Naive thymus-derived CD8-positive, alpha-beta T cell (primary cell): ENCODE results near the gene CDH4. TPM values are rescaled to one million over a fixed set of nuclear protein-coding genes. Genes with fewer than 3 reads are reported as not detected.

ENCODE experiments used
- ATAC-seq, 2 donors: fragments of 150-1000 bp; cut with Tn5 transposase in 1 of 2; sonication (Bioruptor Pico), chemical (Tn5 transposase) in 1 of 2; 1 replicate in 1 of 2; 2 replicates in 1 of 2; pipeline ENCODE4 v1.10.0; 2021; ENCODE audit warnings: mild to moderate bottlenecking in 2 of 2, moderate library complexity in 2 of 2
- POLR2A ChIA-PET: fragments of 350-600 bp; sonication (Branson Sonifier 250); formaldehyde crosslinking; loops from one replicate; lab custom pipeline; 2021; ENCODE audit warnings: antibody characterized with exemption; lab: Charles Lee
- DNase-seq, 10 donors: peaks; one replicate each; pipeline versions ENCODE4 v3.0.0 to v3.0.0-alpha.2; 2020 to 2022
- H3K27ac Mint-ChIP-seq, 10 donors: one replicate each; pipeline ENCODE4 v1.8.0; 2020 to 2022; ENCODE audit warnings: mild to moderate bottlenecking in 10 of 10, mixed read lengths in 10 of 10, moderate library complexity in 4 of 10, inconsistent platforms in 1 of 10
- H3K27me3 Mint-ChIP-seq, 5 donors: one replicate each; pipeline ENCODE4 v1.8.0; 2021 to 2022; ENCODE audit warnings: mixed read lengths in 5 of 5
- H3K36me3 Mint-ChIP-seq, 3 donors: one replicate each; pipeline ENCODE4 v1.8.0; 2020 to 2022; ENCODE audit warnings: mixed read lengths in 3 of 3, mild to moderate bottlenecking in 2 of 3, inconsistent platforms in 1 of 3
- H3K4me1 Mint-ChIP-seq, 4 donors: one replicate each; pipeline ENCODE4 v1.8.0; 2021 to 2022; ENCODE audit warnings: mixed read lengths in 4 of 4
- H3K4me3 Mint-ChIP-seq, 10 donors: one replicate each; pipeline ENCODE4 v1.8.0; 2020 to 2022; ENCODE audit warnings: mild to moderate bottlenecking in 10 of 10, mixed read lengths in 10 of 10, moderate library complexity in 6 of 10, inconsistent platforms in 1 of 10
- H3K9me3 Mint-ChIP-seq, 9 donors: one replicate each; pipeline ENCODE4 v1.8.0; 2020 to 2022; ENCODE audit warnings: mixed read lengths in 9 of 9, mild to moderate bottlenecking in 3 of 9, inconsistent platforms in 1 of 9, moderate library complexity in 1 of 9
- polyA plus RNA-seq, 3 donors: library from polyadenylated mRNA; unstranded; fragments of 300-500 nt; fragmentation: Illumina TruSeq; gene quantifications; one replicate each; pipeline ENCODE4 v1.2.3, GENCODE V29; 2021
- total RNA-seq, 8 experiments: library from RNA in 2 of 8; stranded (reverse) in 2 of 8; gene quantifications; one replicate each; pipeline ENCODE4 v1.2.3 and lab custom pipeline; 2021 to 2026

CDH4 gene
- total and polyA plus RNA-seq, 5 experiments from 2014 or later, result 0.07 to 0.44 (median 0.15) TPM; not detected in 1

DNA sequence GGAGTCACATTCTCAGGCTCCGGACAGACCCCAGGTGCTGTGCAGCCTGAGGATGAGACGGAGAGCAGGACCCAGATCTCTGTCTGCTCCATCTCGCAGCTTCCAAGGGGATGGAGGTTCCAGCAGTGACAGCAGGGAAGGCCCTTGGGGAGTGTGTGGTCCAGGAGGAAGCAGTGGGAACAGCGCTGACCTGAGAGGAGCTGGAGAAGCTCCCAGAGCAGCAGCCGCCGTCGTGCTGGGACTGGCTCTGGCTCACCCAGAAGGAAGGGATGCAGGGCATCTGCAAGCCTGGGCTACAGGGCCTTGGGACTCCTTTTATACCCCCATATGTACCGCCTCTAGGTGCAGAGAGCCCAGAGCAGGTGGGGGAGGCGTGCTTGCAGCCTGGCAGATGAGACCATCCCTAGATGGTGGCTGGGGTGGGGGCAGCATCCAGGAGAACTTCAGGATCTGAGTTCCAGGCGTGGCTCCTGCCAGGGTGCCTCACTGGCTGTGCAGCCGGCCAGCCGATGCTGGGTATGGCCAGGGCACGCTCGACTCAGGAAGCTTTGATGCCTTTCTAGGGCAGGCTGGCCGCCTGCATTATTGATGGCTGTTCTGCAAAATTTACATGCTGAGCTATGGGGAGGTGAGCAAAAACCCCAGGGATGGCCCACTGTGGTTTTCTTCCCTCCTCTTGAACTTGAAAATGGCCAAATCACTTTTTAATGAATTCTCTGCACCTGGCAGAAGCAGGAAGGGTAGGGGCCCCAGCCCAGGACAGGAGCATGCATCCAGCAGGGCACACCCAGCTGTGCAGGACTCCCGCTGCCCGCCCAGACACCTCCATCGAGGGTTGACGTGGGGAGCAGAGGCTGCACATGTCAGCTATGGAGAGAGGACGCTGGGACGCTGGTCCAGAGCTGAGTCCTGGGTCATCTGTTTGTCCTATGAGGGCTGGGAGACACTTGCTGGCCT, 634.0 kb downstream of the CDH4 start:
- H3K4me3 Mint-ChIP-seq, result no peak overlapping the region
- no peak overlapping the region for H3K27ac Mint-ChIP-seq
- ATAC-seq (no peak), DNase-seq (no peak)
- peaks cover 0 to 18% (median 0%) of the 10 kb centered on the region in 9 donors for H3K9me3 Mint-ChIP-seq
- H3K27me3 Mint-ChIP-seq, result peaks cover 2 to 39% (median 28%) of the 10 kb centered on the region in 5 donors
- no peaks in the 10 kb centered on the region for H3K36me3 Mint-ChIP-seq
- H3K4me1 Mint-ChIP-seq, result peaks cover 3 to 13% (median 6%) of the 10 kb centered on the region in 4 donors
- POLR2A ChIA-PET, result no interaction called here

DNA sequence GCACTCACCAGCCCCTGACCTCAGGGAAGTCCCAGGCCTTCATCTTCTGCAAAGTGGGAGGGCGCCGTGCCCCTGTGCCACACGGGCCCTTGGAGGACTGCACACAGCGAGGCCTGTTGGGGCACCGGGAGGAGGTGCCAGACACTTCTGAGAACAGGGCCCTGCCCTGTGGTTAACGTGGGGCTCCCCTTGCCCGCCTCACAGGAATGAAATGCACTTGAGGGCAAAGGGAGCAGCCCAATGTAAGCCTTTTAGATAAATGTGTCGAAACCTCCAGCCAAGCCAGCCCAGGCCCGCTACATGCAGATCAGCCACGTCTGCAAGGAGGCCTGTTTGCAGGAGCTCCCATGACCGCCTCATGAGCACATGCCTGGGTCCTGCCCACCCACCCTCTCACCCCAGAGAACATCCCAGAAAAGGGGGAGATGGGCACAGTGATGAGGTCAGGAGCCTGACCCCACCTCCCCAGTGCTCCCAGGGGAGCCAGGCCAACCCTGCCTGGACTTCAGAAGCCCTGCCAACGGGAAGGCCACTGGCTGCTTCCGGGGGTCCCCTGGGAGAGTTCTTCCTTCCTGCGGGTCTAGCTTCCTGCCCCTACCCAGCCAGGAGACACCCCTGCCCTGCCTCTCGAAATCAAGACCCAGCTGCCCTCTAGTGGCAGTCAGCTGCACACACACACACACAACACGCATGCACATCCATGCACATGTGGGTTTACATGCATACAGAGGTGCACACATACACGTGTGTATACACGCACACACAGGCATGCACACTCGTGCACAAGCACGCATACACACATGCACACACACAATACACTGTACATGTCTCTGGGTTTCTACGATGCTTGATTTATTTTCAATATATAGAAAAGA, 634.9 kb downstream of the CDH4 start:
- peak overlapping the region in 1 of 10 donors; percentile 48 for H3K27ac Mint-ChIP-seq
- peaks cover 3 to 13% (median 6%) of the 10 kb centered on the region in 4 donors for H3K4me1 Mint-ChIP-seq
- ATAC-seq (no peak), DNase-seq (peak in 6 of 10 donors; percentile 14 to 33 (median 19))
- no peaks in the 10 kb centered on the region for H3K36me3 Mint-ChIP-seq
- no peak overlapping the region for H3K4me3 Mint-ChIP-seq
- H3K27me3 Mint-ChIP-seq, result peaks cover 2 to 41% (median 28%) of the 10 kb centered on the region in 5 donors
- H3K9me3 Mint-ChIP-seq, result peaks cover 0 to 18% (median 0%) of the 10 kb centered on the region in 9 donors
- POLR2A ChIA-PET, result no interaction called here

DNA sequence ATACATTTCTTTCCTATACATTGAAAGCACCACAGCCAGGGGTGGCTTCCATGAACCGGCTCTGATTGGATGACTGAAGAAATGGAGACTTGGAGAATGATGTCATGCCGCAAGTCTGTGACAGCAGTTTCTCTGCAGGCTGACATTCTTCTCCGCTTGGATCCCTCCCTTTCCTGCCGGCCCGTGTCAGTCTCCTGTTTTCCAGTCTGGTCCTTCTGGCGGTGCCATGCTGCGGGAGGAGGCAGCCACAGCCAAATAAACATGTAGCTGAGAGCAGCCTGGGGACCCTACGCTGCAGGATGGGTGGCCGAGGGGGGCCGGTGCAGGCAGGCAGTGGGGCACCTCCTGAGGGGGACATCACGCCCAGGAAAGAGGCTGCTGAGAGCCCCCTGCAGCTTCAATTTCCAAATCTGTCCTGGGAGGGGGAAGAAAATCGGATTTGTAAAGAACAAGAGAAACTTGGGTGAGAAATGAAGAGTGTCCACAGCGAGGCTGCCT, 635.6 kb downstream of the CDH4 start:
- no peaks in the 10 kb centered on the region for H3K36me3 Mint-ChIP-seq
- peak overlapping the region in 1 of 10 donors; percentile 48 for H3K27ac Mint-ChIP-seq
- no peak for ATAC-seq
- H3K27me3 Mint-ChIP-seq, result peaks cover 5 to 46% (median 28%) of the 10 kb centered on the region in 5 donors
- POLR2A ChIA-PET, result no interaction called here
- DNase-seq, result no peak
- H3K4me1 Mint-ChIP-seq, result peaks cover 3 to 13% (median 6%) of the 10 kb centered on the region in 4 donors
- no peak overlapping the region for H3K4me3 Mint-ChIP-seq
- peaks cover 0 to 18% (median 0%) of the 10 kb centered on the region in 9 donors for H3K9me3 Mint-ChIP-seq

DNA sequence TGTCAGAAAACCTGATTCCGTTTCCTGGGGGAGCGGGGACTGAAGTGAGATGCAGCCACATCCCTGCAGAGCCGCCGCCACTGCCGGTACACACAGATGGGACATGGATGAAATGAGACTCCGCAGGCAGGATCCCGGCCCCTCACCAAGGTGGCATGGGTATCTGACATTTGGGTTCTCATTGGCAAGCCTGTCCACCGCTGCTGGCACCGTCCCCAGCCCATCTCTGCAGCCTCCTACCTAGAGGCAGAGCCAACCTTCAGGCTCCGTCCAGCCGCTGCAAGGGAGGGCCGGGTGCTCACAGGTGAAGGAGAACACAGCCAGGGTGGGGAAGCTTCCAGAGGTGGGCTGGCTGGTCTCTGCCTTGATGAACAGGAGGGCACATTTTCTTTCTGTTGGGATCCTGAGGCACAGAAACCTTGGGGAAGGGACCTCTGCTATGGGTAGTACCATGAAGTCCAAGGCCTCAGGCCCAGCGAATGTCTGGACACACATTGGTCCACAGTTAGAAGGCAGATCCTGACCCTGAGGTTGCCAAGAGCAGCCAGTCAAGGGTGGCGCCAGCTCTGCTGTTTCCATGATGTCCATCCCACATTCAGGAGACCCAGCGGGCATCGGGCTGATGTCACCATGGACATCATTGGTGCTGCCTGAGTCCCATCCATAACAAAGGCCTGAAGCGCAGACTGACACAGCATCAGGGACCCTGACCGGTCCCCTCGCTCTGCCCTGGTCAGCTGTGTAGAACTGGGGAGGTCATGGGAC, 636.2 kb downstream of the CDH4 start:
- peaks cover 3 to 9% (median 5%) of the 10 kb centered on the region in 4 donors for H3K4me1 Mint-ChIP-seq
- H3K36me3 Mint-ChIP-seq, result no peaks in the 10 kb centered on the region
- H3K9me3 Mint-ChIP-seq, result peaks cover 0 to 18% (median 0%) of the 10 kb centered on the region in 9 donors
- DNase-seq (no peak), ATAC-seq (no peak)
- no peak overlapping the region for H3K4me3 Mint-ChIP-seq
- POLR2A ChIA-PET, result no interaction called here
- H3K27ac Mint-ChIP-seq, result no peak overlapping the region
- peaks cover 5 to 40% (median 24%) of the 10 kb centered on the region in 5 donors for H3K27me3 Mint-ChIP-seq

DNA sequence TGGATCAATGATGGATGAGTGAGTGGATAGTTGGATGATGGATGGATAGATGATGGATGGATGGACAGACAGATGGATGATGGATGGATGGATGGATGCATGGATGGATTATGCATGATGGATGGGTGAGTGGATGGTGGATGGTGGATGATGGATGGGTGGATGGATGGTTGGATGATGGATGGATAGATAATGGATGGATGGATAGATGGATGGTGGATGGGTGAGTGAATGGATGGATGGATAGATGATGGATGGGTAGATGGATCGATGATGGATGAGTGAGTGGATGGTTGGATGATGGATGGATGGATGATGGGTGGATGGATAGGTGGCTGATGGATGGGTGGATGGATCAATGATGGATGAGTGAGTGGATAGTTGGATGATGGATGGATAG, 637.6 kb downstream of the CDH4 start:
- Mint-ChIP-seq H3K9me3 (peaks cover 0 to 18% (median 0%) of the 10 kb centered on the region in 9 donors), H3K27me3 (peaks cover 5 to 31% (median 17%) of the 10 kb centered on the region in 5 donors), H3K4me1 (peaks cover 3 to 9% (median 5%) of the 10 kb centered on the region in 4 donors), H3K27ac (no peak overlapping the region), H3K4me3 (no peak overlapping the region), H3K36me3 (no peaks in the 10 kb centered on the region)
- POLR2A ChIA-PET, result no interaction called here
- DNase-seq (no peak), ATAC-seq (no peak)

DNA sequence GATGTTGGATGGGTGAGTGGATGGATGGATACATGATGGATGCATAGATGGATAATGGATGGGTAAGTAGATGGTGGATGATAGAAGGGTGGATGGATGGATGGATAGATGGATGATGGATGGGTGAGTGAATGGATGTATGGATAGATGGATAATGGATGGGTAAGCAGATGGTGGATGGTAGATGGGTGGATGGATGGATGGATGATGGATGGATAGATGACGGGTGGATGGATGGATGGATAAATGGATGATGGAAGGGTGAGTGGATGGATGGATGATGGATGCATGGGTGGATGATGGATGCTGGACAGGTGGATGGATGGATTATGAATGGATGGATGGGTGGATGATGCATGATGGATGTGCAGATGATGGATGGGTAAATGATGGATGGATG, 638.1 kb downstream of the CDH4 start:
- H3K36me3 Mint-ChIP-seq, result no peaks in the 10 kb centered on the region
- POLR2A ChIA-PET, result no interaction called here
- H3K4me3 Mint-ChIP-seq, result no peak overlapping the region
- ATAC-seq, result no peak
- H3K4me1 Mint-ChIP-seq, result peaks cover 3 to 9% (median 5%) of the 10 kb centered on the region in 4 donors
- peaks cover 0 to 18% (median 0%) of the 10 kb centered on the region in 9 donors for H3K9me3 Mint-ChIP-seq
- DNase-seq, result no peak
- H3K27me3 Mint-ChIP-seq, result peaks cover 5 to 31% (median 15%) of the 10 kb centered on the region in 5 donors
- peak overlapping the region in 1 of 10 donors; percentile 34 for H3K27ac Mint-ChIP-seq

DNA sequence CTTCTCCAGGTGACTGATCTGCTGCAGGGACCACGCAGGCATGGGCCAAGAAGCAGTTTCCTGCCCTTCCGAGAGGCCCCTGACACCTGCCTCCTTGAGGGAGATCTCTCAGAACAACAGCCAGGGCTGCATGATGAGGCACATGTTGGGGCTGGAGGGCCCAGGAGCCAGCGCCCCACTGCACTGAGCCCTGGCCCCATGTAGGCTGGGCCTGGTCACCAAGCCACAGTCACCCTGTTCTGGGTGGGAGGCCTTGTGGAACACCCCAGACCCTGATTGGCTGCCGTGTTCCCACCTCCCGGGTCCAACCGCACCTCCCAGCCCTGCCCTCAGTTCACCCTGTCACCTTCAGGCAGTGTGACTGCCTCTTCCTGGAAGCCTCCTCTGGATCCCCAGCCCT, 639.4 kb downstream of the CDH4 start:
- Mint-ChIP-seq H3K4me3 (no peak overlapping the region), H3K27me3 (peaks cover 5 to 31% (median 15%) of the 10 kb centered on the region in 5 donors), H3K9me3 (peaks cover 0 to 18% (median 0%) of the 10 kb centered on the region in 9 donors), H3K4me1 (peaks cover 3 to 9% (median 5%) of the 10 kb centered on the region in 4 donors), H3K36me3 (no peaks in the 10 kb centered on the region), H3K27ac (no peak overlapping the region)
- no peak for ATAC-seq
- no peak for DNase-seq
- POLR2A ChIA-PET, result no interaction called here

DNA sequence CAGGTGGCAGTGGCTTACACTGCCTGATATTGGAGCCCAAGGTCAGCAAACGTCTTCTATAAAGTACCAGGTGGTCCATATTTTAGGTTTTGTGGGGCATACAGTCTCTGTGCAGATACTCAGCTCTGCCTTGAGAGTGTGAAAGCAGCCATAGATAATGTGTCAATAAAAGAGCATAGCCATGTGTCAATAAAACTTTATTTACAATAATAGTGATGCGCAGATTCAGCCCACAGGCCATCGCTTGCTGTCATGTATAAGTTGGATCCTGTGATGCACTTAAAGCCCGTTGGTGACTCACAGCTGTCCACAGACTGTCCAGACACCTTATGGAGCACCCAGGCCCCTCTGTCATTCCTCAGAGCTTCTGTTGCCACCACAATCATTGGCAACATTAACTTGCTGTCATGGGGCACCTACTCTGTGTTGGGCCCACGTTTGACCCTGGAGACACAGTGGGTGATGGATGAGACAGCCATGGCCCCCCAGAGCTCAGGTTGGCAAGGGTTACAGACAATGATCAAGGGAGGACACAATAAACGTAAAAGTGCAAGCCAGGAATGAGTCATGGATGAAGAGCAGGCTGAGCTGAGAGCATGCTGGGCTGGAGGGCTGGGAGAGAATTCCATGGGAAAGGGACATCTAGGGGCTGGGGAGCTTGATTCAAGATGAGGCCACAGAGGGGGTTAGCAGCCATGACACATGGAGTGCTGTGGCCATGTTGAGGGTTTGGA, 640.0 kb downstream of the CDH4 start:
- no peak for ATAC-seq
- H3K36me3 Mint-ChIP-seq, result no peaks in the 10 kb centered on the region
- no peak overlapping the region for H3K4me3 Mint-ChIP-seq
- POLR2A ChIA-PET, result no interaction called here
- H3K4me1 Mint-ChIP-seq, result peaks cover 3 to 9% (median 3%) of the 10 kb centered on the region in 4 donors
- no peak for DNase-seq
- H3K9me3 Mint-ChIP-seq, result peaks cover 0 to 18% (median 0%) of the 10 kb centered on the region in 9 donors
- H3K27me3 Mint-ChIP-seq, result peaks cover 5 to 31% (median 16%) of the 10 kb centered on the region in 5 donors
- H3K27ac Mint-ChIP-seq, result no peak overlapping the region

DNA sequence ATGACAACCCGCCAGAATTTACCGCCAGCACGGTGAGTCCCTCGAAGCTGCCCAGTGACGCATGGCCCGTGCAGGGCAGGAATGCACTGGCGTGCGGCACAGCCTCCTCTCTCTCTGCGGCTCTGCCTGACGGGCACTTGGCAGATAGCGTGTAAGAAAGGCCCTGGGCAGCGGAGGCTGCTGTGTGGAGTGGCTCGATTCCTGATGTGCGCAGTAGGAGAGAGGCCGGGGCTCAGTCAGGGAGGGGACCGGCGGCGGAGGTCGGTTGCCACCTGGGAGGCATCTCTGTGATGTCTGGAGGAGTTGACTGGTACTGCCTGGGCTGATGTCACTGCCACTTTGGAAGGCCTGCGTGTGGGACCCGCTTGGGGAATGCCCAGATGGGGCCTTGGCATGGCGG, 643.0 kb downstream of the CDH4 start:
- DNase-seq (no peak), ATAC-seq (no peak)
- no peak overlapping the region for H3K4me3 Mint-ChIP-seq
- POLR2A ChIA-PET, result no interaction called here
- H3K27ac Mint-ChIP-seq, result no peak overlapping the region
- peaks cover 5 to 19% (median 10%) of the 10 kb centered on the region in 5 donors for H3K27me3 Mint-ChIP-seq
- no peaks in the 10 kb centered on the region for H3K4me1 Mint-ChIP-seq
- peaks cover 0 to 6% (median 0%) of the 10 kb centered on the region in 9 donors for H3K9me3 Mint-ChIP-seq
- no peaks in the 10 kb centered on the region for H3K36me3 Mint-ChIP-seq

DNA sequence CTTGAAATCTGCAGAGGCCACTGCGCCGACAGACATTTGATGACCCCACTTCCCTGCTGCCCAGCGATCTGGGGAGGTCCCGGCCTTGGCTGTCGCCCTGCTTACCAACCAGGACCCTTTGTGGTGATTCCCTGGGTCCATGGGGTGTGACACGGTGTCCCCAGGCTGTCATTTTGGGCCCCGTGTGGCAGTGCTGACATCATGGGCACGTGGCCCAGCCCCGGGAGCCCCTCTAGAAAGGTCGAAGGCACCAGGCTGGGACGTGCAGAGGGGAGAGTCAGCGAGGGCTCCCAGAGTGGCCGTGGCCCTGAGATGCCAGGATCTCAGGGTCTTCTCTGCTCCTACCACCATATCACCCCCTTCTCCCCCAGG, 643.6 kb downstream of the CDH4 start:
- Mint-ChIP-seq H3K27me3 (peaks cover 3 to 12% (median 6%) of the 10 kb centered on the region in 5 donors), H3K27ac (no peak overlapping the region), H3K36me3 (no peaks in the 10 kb centered on the region), H3K4me1 (no peaks in the 10 kb centered on the region), H3K9me3 (no peaks in the 10 kb centered on the region), H3K4me3 (no peak overlapping the region)
- ATAC-seq, result no peak
- DNase-seq, result no peak
- POLR2A ChIA-PET, result no interaction called here
